C4-2B (cell line): Measurements from ENCODE around the gene SIRT7.

Source experiments
- H3K27ac ChIP-seq: fragments of 450-650 bp; 2 replicates; pipeline ENCODE4 v1.5.1; 2017
- ZFX ChIP-seq: fragments of 450-650 bp; IDR thresholded peaks from 2 replicates; pipeline ENCODE4 v1.6.1; 2017
- TF ChIP-seq, protein P1 (sequence below): fragments of 450-650 bp; conservative IDR thresholded peaks from 2 replicates; pipeline ENCODE4 v1.5.1; 2017; ENCODE audit warnings: mild to moderate bottlenecking

The SIRT7 gene

DNA sequence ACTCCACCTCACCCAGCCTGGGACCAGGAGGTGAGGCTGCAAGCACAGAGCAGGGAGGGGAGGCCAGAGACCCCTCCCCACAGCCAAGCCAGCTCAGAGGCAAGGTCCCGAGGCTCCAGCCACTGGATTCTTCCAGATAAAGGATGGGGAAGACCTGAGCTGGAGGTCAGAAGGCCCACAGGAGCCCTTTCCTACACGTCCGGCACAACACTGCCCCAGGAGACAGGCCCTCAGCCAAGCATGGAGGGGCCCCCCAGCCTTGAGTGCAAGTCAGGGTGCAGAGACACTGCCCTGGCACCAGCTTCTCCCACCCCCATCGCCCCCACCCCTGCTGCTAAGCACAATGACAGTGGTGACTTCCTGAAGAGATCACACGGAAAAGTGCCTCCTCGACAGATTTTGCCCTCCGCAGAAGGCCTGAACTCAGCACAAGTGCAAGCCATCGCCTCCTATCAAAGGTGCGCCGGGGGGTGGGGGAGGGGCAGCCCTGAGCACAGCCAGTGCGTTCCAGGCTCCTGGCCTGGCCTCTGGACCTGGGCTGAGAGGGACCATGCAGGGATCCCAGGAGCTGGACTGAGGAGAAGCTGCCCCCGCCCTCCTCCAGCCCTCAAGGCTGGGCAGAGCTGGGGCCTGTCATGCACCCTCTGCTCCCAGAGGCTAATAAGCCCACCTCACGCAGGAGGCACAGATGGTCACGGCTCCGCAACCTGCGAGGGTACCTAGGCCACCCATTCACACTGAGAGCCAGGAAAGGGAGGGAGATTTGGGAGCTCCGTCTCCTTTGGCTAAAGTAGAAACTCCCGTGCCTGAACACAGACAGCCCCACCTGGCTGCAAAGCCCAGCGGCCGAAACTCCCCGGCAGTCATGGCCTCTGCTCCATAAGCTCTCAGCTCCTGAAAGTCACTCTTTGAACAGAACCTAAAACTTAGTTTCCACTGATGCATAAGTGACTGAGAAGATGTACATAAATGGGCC, 6.9 kb upstream of the SIRT7 start:
- no peak overlapping the region; the same call in 1 of the 2 replicates for H3K27ac ChIP-seq
- TF ChIP-seq ZFX, result no peak
- TF ChIP-seq, protein P1, sequence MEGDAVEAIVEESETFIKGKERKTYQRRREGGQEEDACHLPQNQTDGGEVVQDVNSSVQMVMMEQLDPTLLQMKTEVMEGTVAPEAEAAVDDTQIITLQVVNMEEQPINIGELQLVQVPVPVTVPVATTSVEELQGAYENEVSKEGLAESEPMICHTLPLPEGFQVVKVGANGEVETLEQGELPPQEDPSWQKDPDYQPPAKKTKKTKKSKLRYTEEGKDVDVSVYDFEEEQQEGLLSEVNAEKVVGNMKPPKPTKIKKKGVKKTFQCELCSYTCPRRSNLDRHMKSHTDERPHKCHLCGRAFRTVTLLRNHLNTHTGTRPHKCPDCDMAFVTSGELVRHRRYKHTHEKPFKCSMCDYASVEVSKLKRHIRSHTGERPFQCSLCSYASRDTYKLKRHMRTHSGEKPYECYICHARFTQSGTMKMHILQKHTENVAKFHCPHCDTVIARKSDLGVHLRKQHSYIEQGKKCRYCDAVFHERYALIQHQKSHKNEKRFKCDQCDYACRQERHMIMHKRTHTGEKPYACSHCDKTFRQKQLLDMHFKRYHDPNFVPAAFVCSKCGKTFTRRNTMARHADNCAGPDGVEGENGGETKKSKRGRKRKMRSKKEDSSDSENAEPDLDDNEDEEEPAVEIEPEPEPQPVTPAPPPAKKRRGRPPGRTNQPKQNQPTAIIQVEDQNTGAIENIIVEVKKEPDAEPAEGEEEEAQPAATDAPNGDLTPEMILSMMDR, result no peak

DNA sequence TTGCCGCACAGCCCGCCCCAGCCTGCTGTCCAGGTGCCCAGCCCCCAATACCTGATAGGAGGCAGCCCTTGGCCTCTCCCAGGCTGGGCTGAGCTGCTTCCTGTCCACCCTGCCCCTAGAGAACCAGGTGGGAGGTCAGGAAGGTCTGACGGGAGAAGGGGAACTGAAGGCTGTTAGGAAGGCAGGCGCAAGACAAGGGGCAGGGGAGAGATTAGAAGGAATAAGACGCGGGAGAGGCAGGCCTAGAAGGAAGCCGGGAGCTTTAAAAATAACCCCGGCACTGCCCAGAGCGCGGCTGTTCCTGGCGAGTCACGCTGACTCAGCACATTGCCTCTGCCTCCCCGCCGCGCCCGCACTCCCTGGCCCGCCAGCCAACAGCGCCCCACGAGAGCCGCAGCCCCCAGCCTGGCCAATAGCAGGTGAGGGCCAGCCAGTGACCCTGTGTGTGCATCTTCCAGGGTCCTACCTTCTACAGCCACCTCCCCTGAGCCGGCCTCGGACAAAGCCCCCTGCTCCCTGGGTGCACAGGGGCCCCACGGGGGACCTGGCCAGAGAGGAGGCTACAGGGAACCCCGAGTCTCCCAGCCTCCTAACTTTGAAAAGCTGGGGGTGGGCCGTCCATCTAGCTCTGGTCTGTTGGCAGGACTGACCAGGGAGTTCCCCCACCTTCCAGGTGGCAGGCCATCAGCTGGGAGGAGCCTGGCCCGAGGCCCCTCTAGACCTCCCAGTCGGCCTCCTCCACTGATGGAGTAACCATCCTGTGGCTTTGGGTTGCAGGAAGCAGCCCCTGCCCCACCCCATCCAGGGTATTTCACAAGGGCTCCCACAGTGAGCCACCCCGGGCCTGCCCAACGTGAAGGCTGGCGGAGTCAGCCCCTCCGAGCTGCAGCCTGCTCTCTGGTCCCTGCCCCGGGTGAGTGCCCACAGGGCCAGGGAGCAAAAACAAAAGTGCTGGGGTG, 5.6 kb upstream of the SIRT7 start:
- no peak overlapping the region for H3K27ac ChIP-seq
- TF ChIP-seq, protein P1, result no peak
- TF ChIP-seq ZFX, result no peak

DNA sequence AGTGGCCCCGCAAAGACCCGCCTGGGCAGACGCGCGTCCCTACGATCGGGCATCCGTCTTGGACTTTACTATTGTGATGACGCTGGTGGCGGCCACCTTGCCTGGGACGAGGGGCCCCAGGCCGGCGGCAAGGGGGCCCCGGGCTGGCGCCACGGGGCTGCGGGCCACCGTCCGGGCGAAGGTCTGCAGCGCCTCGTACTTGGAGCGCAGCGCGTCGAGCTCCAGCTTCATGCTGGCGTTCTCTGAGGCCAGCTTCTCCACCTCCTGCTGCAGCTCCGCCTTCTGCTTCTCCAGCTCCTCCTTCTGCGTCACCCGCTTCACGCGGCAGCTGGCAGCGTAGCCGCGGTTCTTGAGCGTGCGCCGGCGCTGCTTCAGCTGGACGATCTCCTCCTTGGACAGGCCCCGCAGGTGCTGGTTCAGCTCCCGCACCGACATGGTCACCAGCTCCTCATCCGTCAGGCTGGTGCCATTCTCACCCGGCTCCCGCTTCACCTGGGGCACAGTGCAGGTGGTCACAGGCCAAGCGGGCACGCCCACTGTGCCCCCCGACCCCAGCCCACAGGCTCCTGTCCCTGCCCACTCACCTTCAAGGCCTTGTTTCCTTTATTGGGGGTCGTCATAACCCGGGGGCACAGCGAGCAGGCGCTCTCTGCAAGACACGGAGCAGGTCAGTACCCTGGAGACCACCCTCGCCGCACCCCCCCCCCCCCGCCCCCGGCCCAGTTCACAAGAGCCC, 4.8 kb upstream of the SIRT7 start:
- H3K27ac ChIP-seq, result no peak overlapping the region

DNA sequence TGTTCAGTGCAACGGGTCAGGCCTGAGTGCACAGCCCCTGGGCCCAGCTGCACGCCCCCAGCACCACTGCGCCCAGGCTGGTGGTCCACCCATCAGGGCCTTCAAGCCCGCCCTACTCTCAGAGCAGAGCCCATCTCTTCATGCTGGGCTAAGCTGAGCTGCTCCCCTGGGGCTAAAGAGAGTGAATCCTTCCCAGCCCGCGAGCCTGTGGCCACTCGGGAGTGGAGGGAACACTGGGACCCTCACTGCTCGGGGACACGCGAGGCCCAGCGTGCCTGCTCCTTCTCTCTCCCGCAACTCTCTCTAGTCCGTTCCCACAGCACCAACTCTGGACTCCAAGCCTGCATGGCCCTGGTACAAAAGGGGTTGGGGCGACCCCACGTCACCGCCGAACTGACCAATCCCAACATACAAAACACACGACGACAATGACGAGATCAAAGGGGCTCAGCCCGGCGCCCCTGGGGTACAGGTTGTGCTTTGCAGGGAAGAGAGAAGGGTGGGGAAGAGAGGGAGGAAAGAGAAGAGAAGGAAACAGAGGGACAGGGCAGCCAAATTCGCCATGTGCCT, 4.1 kb upstream of the SIRT7 start:
- TF ChIP-seq ZFX, result no peak
- TF ChIP-seq, protein P1, result no peak
- H3K27ac ChIP-seq, result no peak overlapping the region

More for the DNA sequence above, 4.8 kb upstream of the SIRT7 start:
- TF ChIP-seq, protein P1, result no peak
- no peak for TF ChIP-seq ZFX

DNA sequence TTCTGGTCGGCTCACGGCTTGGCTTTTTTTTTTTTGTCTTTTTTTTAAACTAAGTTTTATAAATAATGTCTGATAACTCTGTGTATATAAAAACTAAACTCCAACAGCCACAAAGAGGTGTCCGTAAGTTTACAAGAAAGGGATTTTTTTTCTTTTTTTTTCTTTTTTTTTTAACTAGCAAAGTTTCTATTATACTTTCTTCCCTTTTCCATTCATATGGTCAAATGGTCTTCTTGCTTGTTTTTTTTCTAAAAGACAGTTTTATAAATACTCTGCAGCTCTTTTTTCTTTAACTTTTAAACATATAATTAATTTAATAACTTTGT, 3.5 kb upstream of the SIRT7 start:
- TF ChIP-seq, protein P1, result no peak
- no peak for TF ChIP-seq ZFX

DNA sequence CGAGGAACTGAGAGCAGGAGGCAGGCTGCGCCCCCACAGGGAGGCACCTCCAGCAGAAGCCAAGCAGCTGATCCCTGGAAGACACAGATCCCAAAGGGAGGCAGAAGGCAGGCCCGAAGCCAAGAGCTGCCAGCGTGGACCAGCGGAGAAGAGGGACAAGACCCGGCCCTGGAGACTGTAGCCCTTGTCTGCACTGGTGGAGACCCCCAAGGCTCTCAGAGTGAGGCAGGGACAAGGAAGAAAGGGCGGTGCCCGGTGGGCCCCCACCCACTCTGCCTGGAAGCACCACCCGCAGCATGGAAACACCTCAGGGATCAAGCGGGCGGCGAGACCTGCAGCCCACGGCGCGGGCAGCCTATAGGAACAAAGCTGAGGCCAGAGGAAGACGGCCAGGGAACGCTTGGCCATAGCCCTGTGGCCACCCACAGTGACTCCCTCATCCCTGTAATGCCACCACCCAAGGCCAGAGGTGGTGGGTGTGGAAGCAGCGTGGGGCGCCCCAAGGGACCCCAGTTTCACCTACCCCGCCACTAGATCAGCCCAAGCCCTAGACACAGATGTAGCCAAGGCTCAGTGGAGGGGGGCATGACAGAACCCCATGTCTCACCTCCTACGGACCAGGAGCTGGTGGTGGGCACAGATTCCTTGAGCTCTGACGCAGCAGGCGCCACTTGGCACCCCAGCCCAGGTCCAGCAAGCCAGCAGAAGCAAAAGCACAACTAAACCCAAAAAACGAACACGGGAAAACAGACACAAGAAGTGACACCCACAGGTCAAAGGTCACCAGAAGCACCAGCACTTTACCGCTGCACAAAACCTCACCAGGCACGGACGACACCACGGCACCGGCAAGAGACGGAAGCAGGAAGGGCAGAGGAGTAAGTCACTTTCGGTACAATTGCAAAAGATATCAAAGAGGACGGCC, 2.9 kb upstream of the SIRT7 start:
- no peak overlapping the region for H3K27ac ChIP-seq
- TF ChIP-seq, protein P1, result no peak
- no peak for TF ChIP-seq ZFX

More for the DNA sequence above, 3.5 kb upstream of the SIRT7 start:
- H3K27ac ChIP-seq, result no peak overlapping the region
